Keratinocyte (primary cell): Measurements from ENCODE around the gene ALDH3A1.

ENCODE experiments used
- CTCF ChIP-seq, 3 experiments: IDR thresholded peaks in 1 of 3; conservative IDR thresholded peaks in 1 of 3; optimal IDR thresholded peaks in 1 of 3; 2 replicates in 2 of 3; 3 replicates in 1 of 3; pipeline versions ENCODE3 to v1.5.1; 2011; ENCODE audit warnings: low read length in 3 of 3, mild to moderate bottlenecking in 3 of 3, moderate library complexity in 2 of 3, control low read depth in 1 of 3, inconsistent platforms in 1 of 3; ENCODE audit not compliant: insufficient read depth in 2 of 3; ENCODE audit errors: extremely low read depth in 1 of 3
- EZH2 ChIP-seq: IDR thresholded peaks from one replicate; pipeline ENCODE4 v1.6.1; 2012; ENCODE audit warnings: inconsistent platforms, mild to moderate bottlenecking, low read length, moderate library complexity

GRCh38 chr17:19702217-19702641, 45.9 kb downstream of the ALDH3A1 start:
- TF ChIP-seq CTCF (optimal IDR thresholded peaks at IDR 0.05 in 1 of 3, IDR thresholded peaks at IDR 0.05 in 1 of 3, conservative IDR thresholded peaks at IDR 0.05 in 1 of 3; ENCODE audit: extremely low read depth in 1 of 3, insufficient read depth in 2 of 3, low read length in 3 of 3), result no peak
- TF ChIP-seq EZH2, result no peak
